ENCODE results near the gene CALM1.

The CALM1 gene

GRCh38 chr14:90382491-90383125, 14.2 kb upstream of the CALM1 start:
- no peak for TF ChIP-seq CTCF (IDR thresholded peaks at IDR 0.05)
- H3K79me2 ChIP-seq, result no peaks in the 10 kb centered on the region
- no peaks in the 10 kb centered on the region for H3K27me3 ChIP-seq (ENCODE audit: control insufficient read depth, insufficient read depth, low read length)
- peak overlapping the region; percentile 100 for H3K27ac ChIP-seq
- H3K9me3 ChIP-seq (ENCODE audit: control insufficient read depth, low read length), result no peaks in the 10 kb centered on the region
- H3K36me3 ChIP-seq (ENCODE audit: control insufficient read depth, insufficient read depth, low read length), result no peaks in the 10 kb centered on the region
- peak overlapping the region; percentile 98 for H2AFZ ChIP-seq
- H3K4me3 ChIP-seq (ENCODE audit: low read depth, low read length), result peak overlapping the region; percentile 94
- peaks cover 12% of the 10 kb centered on the region for H3K4me1 ChIP-seq
- peak overlapping the region; percentile 98 for H3K9ac ChIP-seq
- peak overlapping the region; percentile 87 for H3K4me2 ChIP-seq (ENCODE audit: low read length)

- peak overlapping the region; percentile 94 for H3K4me3 ChIP-seq (ENCODE audit: low read depth, low read length)
- H3K36me3 ChIP-seq (ENCODE audit: control insufficient read depth, insufficient read depth, low read length), result no peaks in the 10 kb centered on the region
- H3K79me2 ChIP-seq, result no peaks in the 10 kb centered on the region
- H3K4me1 ChIP-seq, result peaks cover 12% of the 10 kb centered on the region
- TF ChIP-seq CTCF (IDR thresholded peaks at IDR 0.05), result no peak
- peak overlapping the region; percentile 98 for H2AFZ ChIP-seq
- peak overlapping the region; percentile 93 for H3K4me2 ChIP-seq (ENCODE audit: low read length)
- peak overlapping the region; percentile 98 for H3K9ac ChIP-seq
- H3K27ac ChIP-seq, result peak overlapping the region; percentile 100
- H3K9me3 ChIP-seq (ENCODE audit: control insufficient read depth, low read length), result no peaks in the 10 kb centered on the region
- H3K27me3 ChIP-seq (ENCODE audit: control insufficient read depth, insufficient read depth, low read length), result no peaks in the 10 kb centered on the region
Measured at GRCh38 chr14:90383126-90383730, 13.6 kb upstream of the CALM1 start.

DNA sequence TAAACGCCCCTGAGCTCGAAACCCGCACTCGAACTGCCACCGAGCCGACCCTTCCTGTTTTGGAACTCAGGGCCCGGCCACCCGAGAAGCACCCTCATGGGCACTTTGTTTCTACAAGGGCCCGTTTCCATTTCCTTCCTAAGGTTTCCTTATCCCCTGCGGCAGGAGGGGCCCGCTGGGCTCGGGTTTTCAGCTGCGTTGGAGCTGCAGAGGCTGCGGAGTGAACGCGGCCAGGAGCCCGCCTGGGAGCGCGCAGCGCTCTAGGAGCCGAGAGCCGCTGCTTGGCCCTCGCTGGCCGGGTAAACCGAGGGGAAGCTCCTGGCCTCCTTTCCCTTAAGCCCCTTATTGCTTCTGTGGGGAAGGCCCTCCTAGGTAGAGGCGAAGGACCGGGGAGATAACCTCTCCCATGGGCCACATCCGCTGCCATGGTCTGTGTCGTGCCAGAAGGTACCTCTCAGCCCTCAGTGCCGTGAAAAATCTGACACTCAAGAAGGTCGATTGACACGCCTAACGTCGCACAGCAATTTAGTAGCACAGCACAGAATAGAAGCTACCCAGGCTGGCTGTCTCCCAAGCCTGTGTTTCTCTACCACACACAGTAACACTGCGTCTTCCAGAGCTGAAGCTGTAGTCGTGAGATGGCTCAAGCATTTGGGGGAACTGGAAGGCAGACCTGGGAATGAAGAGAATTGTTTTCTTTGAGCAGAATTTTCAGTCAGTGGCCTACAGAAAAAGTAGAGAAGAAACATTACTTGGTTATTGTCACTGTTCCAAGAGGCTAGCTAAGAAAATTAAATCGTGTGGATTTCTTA, 12.9 kb upstream of the CALM1 start:
- Histone ChIP-seq H3K79me2 (no peaks in the 10 kb centered on the region), H3K27ac (peak overlapping the region; percentile 100), H3K4me3 (ENCODE audit: low read depth, low read length) (peak overlapping the region; percentile 66), H3K4me1 (peaks cover 12% of the 10 kb centered on the region), H3K9ac (peak overlapping the region; percentile 42), H3K27me3 (ENCODE audit: control insufficient read depth, insufficient read depth, low read length) (no peaks in the 10 kb centered on the region), H3K9me3 (ENCODE audit: control insufficient read depth, low read length) (no peaks in the 10 kb centered on the region), H3K36me3 (ENCODE audit: control insufficient read depth, insufficient read depth, low read length) (no peaks in the 10 kb centered on the region), H2AFZ (peak overlapping the region; percentile 98), H3K4me2 (ENCODE audit: low read length) (peak overlapping the region; percentile 93)
- TF ChIP-seq CTCF (IDR thresholded peaks at IDR 0.05), result no peak

GRCh38 chr14:90384543-90384911, 12.3 kb upstream of the CALM1 start:
- no peaks in the 10 kb centered on the region for H3K36me3 ChIP-seq (ENCODE audit: control insufficient read depth, insufficient read depth, low read length)
- H3K4me2 ChIP-seq (ENCODE audit: low read length), result peak overlapping the region; percentile 93
- H3K27ac ChIP-seq, result peak overlapping the region; percentile 100
- H3K9ac ChIP-seq, result no peak overlapping the region
- H3K9me3 ChIP-seq (ENCODE audit: control insufficient read depth, low read length), result no peaks in the 10 kb centered on the region
- peaks cover 12% of the 10 kb centered on the region for H3K4me1 ChIP-seq
- H3K4me3 ChIP-seq (ENCODE audit: low read depth, low read length), result peak overlapping the region; percentile 0
- H3K27me3 ChIP-seq (ENCODE audit: control insufficient read depth, insufficient read depth, low read length), result no peaks in the 10 kb centered on the region
- TF ChIP-seq CTCF (IDR thresholded peaks at IDR 0.05), result no peak
- H2AFZ ChIP-seq, result peak overlapping the region; percentile 98
- no peaks in the 10 kb centered on the region for H3K79me2 ChIP-seq
